Measurements from ENCODE around the gene DDA1. TPM values are rescaled to one million over a fixed set of nuclear protein-coding genes. Genes with fewer than 3 reads are reported as not detected.
A peak's percentile ranks its signal among the peaks of the same experiment; 100 is the strongest.

Gene DDA1
- 50.7 TPM for polyA plus RNA-seq (2013, experiment 1 of 2)
- 48.0 TPM for polyA plus RNA-seq (2013, experiment 2 of 2)

GRCh38 chr19:17309198-17309964 lies at the start of gene DDA1:
TSS of gene DDA1 (plus strand) at chr19:17309563. CDS start at chr19:17309655, 92 bp downstream.
- Histone ChIP-seq H3K9ac (ENCODE audit: low read depth, low read length) (peak within 1 kb of the TSS; percentile 65), H3K36me3 (ENCODE audit: insufficient read depth, low read length) (peaks cover 19% of the 10 kb centered on the region), H3K27me3 (ENCODE audit: insufficient read depth, low read length) (no peaks in the 10 kb centered on the region), H3K27ac (ENCODE audit: low read depth, low read length) (peak within 1 kb of the TSS; percentile 69), H3K4me3 (ENCODE audit: low read length) (peak within 1 kb of the TSS; percentile 86), H3K4me1 (ENCODE audit: insufficient read depth, low read length) (peaks cover 20% of the 10 kb centered on the region), H3K9me3 (ENCODE audit: insufficient read depth, low read depth, low read length) (no peaks in the 10 kb centered on the region)
- 1% methylated on average over 46 of the region's 46 CpGs for WGBS

GRCh38 chr19:17259934-17260333 lies 49.4 kb upstream of the DDA1 start:
- Histone ChIP-seq H3K36me3 (ENCODE audit: insufficient read depth, low read length) (peaks cover 14% of the 10 kb centered on the region), H3K27me3 (ENCODE audit: insufficient read depth, low read length) (no peaks in the 10 kb centered on the region), H3K9me3 (ENCODE audit: insufficient read depth, low read depth, low read length) (peaks cover 13% of the 10 kb centered on the region), H3K9ac (ENCODE audit: low read depth, low read length) (no peak overlapping the region), H3K4me3 (ENCODE audit: low read length) (no peak overlapping the region), H3K4me1 (ENCODE audit: insufficient read depth, low read length) (0 out of 2 replicates have a peak, but pooled peaks cover 4% of the 10 kb centered on the region), H3K27ac (ENCODE audit: low read depth, low read length) (no peak overlapping the region)
- WGBS: 67% methylated on average over 1 of the region's 1 CpG

- WGBS: 15% methylated on average over 15 of the region's 15 CpGs
- Histone ChIP-seq H3K36me3 (ENCODE audit: insufficient read depth, low read length) (peaks cover 11% of the 10 kb centered on the region), H3K4me3 (ENCODE audit: low read length) (no peak overlapping the region), H3K9ac (ENCODE audit: low read depth, low read length) (peak overlapping the region; percentile 47; the same call in 1 of the 2 replicates), H3K27me3 (ENCODE audit: insufficient read depth, low read length) (no peaks in the 10 kb centered on the region), H3K4me1 (ENCODE audit: insufficient read depth, low read length) (0 out of 2 replicates have a peak, but pooled peaks cover 5% of the 10 kb centered on the region), H3K9me3 (ENCODE audit: insufficient read depth, low read depth, low read length) (peaks cover 13% of the 10 kb centered on the region), H3K27ac (ENCODE audit: low read depth, low read length) (peak overlapping the region; percentile 66; the same call in 1 of the 2 replicates)
Measured at GRCh38 chr19:17260842-17261325, 48.5 kb upstream of the DDA1 start.

GRCh38 chr19:17262557-17262956 lies 46.8 kb upstream of the DDA1 start:
- no peak overlapping the region for H3K9ac ChIP-seq (ENCODE audit: low read depth, low read length)
- H3K27ac ChIP-seq (ENCODE audit: low read depth, low read length): no peak overlapping the region
- WGBS: 90% methylated on average over 16 of the region's 16 CpGs

GRCh38 chr19:17263712-17264640 lies 45.4 kb upstream of the DDA1 start:
- Histone ChIP-seq H3K27ac (ENCODE audit: low read depth, low read length) (peak overlapping the region; percentile 63), H3K4me3 (ENCODE audit: low read length) (peak overlapping the region; percentile 6; the same call in 1 of the 2 replicates)

More at GRCh38 chr19:17262557-17262956, 46.8 kb upstream of the DDA1 start:
- H3K27me3 ChIP-seq (ENCODE audit: insufficient read depth, low read length): no peaks in the 10 kb centered on the region
- H3K4me1 ChIP-seq (ENCODE audit: insufficient read depth, low read length): 0 out of 2 replicates have a peak, but pooled peaks cover 5% of the 10 kb centered on the region
- H3K36me3 ChIP-seq (ENCODE audit: insufficient read depth, low read length): peaks cover 11% of the 10 kb centered on the region
- no peak overlapping the region for H3K4me3 ChIP-seq (ENCODE audit: low read length)
- H3K9me3 ChIP-seq (ENCODE audit: insufficient read depth, low read depth, low read length): peaks cover 13% of the 10 kb centered on the region

GRCh38 chr19:17264641-17264979 lies 44.8 kb upstream of the DDA1 start, which contains the start of gene USHBP1:
TSS of gene USHBP1 (minus strand) at chr19:17264745. CDS start at chr19:17264299, 446 bp downstream.
- Histone ChIP-seq H3K4me1 (ENCODE audit: insufficient read depth, low read length) (0 out of 2 replicates have a peak, but pooled peaks cover 8% of the 10 kb centered on the region), H3K4me3 (ENCODE audit: low read length) (peak within 1 kb of the TSS; percentile 6; the same call in 1 of the 2 replicates), H3K9ac (ENCODE audit: low read depth, low read length) (peak within 1 kb of the TSS; percentile 3; the same call in 1 of the 2 replicates), H3K27ac (ENCODE audit: low read depth, low read length) (peak within 1 kb of the TSS; percentile 63), H3K36me3 (ENCODE audit: insufficient read depth, low read length) (peaks cover 9% of the 10 kb centered on the region), H3K9me3 (ENCODE audit: insufficient read depth, low read depth, low read length) (peaks cover 5% of the 10 kb centered on the region), H3K27me3 (ENCODE audit: insufficient read depth, low read length) (no peaks in the 10 kb centered on the region)
- 39% methylated on average over 5 of the region's 5 CpGs for WGBS

More at GRCh38 chr19:17263712-17264640, 45.4 kb upstream of the DDA1 start:
- peaks cover 10% of the 10 kb centered on the region for H3K36me3 ChIP-seq (ENCODE audit: insufficient read depth, low read length)
- H3K27me3 ChIP-seq (ENCODE audit: insufficient read depth, low read length): no peaks in the 10 kb centered on the region
- 0 out of 2 replicates have a peak overlapping the region, but pooled peaks have one; percentile 3 for H3K9ac ChIP-seq (ENCODE audit: low read depth, low read length)
- 93% methylated on average over 23 of the region's 23 CpGs for WGBS
- 0 out of 2 replicates have a peak, but pooled peaks cover 8% of the 10 kb centered on the region for H3K4me1 ChIP-seq (ENCODE audit: insufficient read depth, low read length)
- peaks cover 10% of the 10 kb centered on the region for H3K9me3 ChIP-seq (ENCODE audit: insufficient read depth, low read depth, low read length)

- Histone ChIP-seq H3K4me1 (ENCODE audit: insufficient read depth, low read length) (0 out of 2 replicates have a peak, but pooled peaks cover 8% of the 10 kb centered on the region), H3K4me3 (ENCODE audit: low read length) (no peak overlapping the region), H3K9ac (ENCODE audit: low read depth, low read length) (no peak overlapping the region), H3K27me3 (ENCODE audit: insufficient read depth, low read length) (no peaks in the 10 kb centered on the region), H3K9me3 (ENCODE audit: insufficient read depth, low read depth, low read length) (no peaks in the 10 kb centered on the region), H3K27ac (ENCODE audit: low read depth, low read length) (no peak overlapping the region), H3K36me3 (ENCODE audit: insufficient read depth, low read length) (peaks cover 15% of the 10 kb centered on the region)
- WGBS: 94% methylated on average over 7 of the region's 7 CpGs
Measured at GRCh38 chr19:17266026-17266425, 43.3 kb upstream of the DDA1 start.

- peaks cover 21% of the 10 kb centered on the region for H3K36me3 ChIP-seq (ENCODE audit: insufficient read depth, low read length)
- WGBS: 93% methylated on average over 9 of the region's 12 CpGs
- H3K9me3 ChIP-seq (ENCODE audit: insufficient read depth, low read depth, low read length): no peaks in the 10 kb centered on the region
- no peak overlapping the region for H3K9ac ChIP-seq (ENCODE audit: low read depth, low read length)
- H3K27ac ChIP-seq (ENCODE audit: low read depth, low read length): no peak overlapping the region
- H3K4me1 ChIP-seq (ENCODE audit: insufficient read depth, low read length): 0 out of 2 replicates have a peak, but pooled peaks cover 8% of the 10 kb centered on the region
- no peak overlapping the region for H3K4me3 ChIP-seq (ENCODE audit: low read length)
- H3K27me3 ChIP-seq (ENCODE audit: insufficient read depth, low read length): no peaks in the 10 kb centered on the region
Measured at GRCh38 chr19:17266589-17266974, 42.8 kb upstream of the DDA1 start.

- peak within 1 kb of the TSS; percentile 74 for H3K4me3 ChIP-seq (ENCODE audit: low read length)
- peaks cover 27% of the 10 kb centered on the region for H3K36me3 ChIP-seq (ENCODE audit: insufficient read depth, low read length)
- 0 out of 2 replicates have a peak, but pooled peaks cover 8% of the 10 kb centered on the region for H3K4me1 ChIP-seq (ENCODE audit: insufficient read depth, low read length)
- peak within 1 kb of the TSS; percentile 72 for H3K27ac ChIP-seq (ENCODE audit: low read depth, low read length)
- no peaks in the 10 kb centered on the region for H3K9me3 ChIP-seq (ENCODE audit: insufficient read depth, low read depth, low read length)
- peak within 1 kb of the TSS; percentile 81 for H3K9ac ChIP-seq (ENCODE audit: low read depth, low read length)
- under 1% methylated on average over 27 of the region's 27 CpGs for WGBS
- no peaks in the 10 kb centered on the region for H3K27me3 ChIP-seq (ENCODE audit: insufficient read depth, low read length)
Measured at GRCh38 chr19:17266975-17267788, 42.2 kb upstream of the DDA1 start, which contains the start of gene BABAM1. TSS of gene BABAM1 (plus strand) at chr19:17267443. CDS start at chr19:17268807, 1,364 bp downstream.

GRCh38 chr19:17268754-17269153 lies 40.6 kb upstream of the DDA1 start:
- Histone ChIP-seq H3K27ac (ENCODE audit: low read depth, low read length) (no peak overlapping the region), H3K4me3 (ENCODE audit: low read length) (0 out of 2 replicates have a peak overlapping the region, but pooled peaks have one; percentile 74), H3K36me3 (ENCODE audit: insufficient read depth, low read length) (peaks cover 35% of the 10 kb centered on the region), H3K9me3 (ENCODE audit: insufficient read depth, low read depth, low read length) (no peaks in the 10 kb centered on the region), H3K27me3 (ENCODE audit: insufficient read depth, low read length) (no peaks in the 10 kb centered on the region), H3K4me1 (ENCODE audit: insufficient read depth, low read length) (0 out of 2 replicates have a peak, but pooled peaks cover 8% of the 10 kb centered on the region), H3K9ac (ENCODE audit: low read depth, low read length) (no peak overlapping the region)
- 96% methylated on average over 13 of the region's 13 CpGs for WGBS
